Lower leg skin (tissue), 4 donors: ENCODE data around the gene CAMKK1. TPM values are rescaled to one million over a fixed set of nuclear protein-coding genes. Genes with fewer than 3 reads are reported as not detected.
"Not testable (repeated sequence)": the region's sequence is repeated elsewhere in the genome, so short reads cannot be mapped to it uniquely, and the experiment has no call there.

Experiments
- DNase-seq, 2 donors: peaks; one replicate each; pipeline ENCODE4 v3.0.0-alpha.2; 2019; ENCODE audit warnings: low spot score in 2 of 2
- H3K4me3 ChIP-seq: fragments of 200-600 bp; sonication (generic); 2 replicates; pipeline ENCODE4 v1.5.1; 2017; ENCODE audit warnings: mild to moderate bottlenecking, low read depth; ENCODE audit not compliant: poor library complexity, severe bottlenecking
- CTCF ChIP-seq, 3 donors: fragments of 450-650 bp; IDR thresholded peaks; one replicate each; pipeline ENCODE4 v1.5.1; 2016; ENCODE audit warnings: antibody characterized with exemption in 3 of 3, mild to moderate bottlenecking in 3 of 3, moderate library complexity in 2 of 3
- POLR2A ChIP-seq, 2 donors: fragments of 450-650 bp; IDR thresholded peaks; one replicate each; pipeline ENCODE4 v1.6.1; 2016 to 2017; ENCODE audit warnings: antibody characterized with exemption in 2 of 2, mild to moderate bottlenecking in 1 of 2, moderate library complexity in 1 of 2
- WGBS, 2 donors: methylation state at CpG; one replicate each; pipeline ENCODE4 v1.1.5; 2018; 5-methylcytosine and 5-hydroxymethylcytosine counted together
- intact Hi-C: fragments of 100-400 bp; cut with DNase I; formaldehyde crosslinking; loops from one replicate; pipeline ENCODE4 v1.15.0; 2023; ENCODE audit warnings: low total_unique reads
- total RNA-seq, 4 donors: library from RNA; depleted of rRNA; stranded (reverse); fragments of >200 nt; gene quantifications; one replicate each; pipeline ENCODE4 v1.1.0, GENCODE V29; 2016

CAMKK1 gene
- total RNA-seq, 4 donors from 2014 or later: 7.3 to 21.2 (median 14.6) TPM

DNA sequence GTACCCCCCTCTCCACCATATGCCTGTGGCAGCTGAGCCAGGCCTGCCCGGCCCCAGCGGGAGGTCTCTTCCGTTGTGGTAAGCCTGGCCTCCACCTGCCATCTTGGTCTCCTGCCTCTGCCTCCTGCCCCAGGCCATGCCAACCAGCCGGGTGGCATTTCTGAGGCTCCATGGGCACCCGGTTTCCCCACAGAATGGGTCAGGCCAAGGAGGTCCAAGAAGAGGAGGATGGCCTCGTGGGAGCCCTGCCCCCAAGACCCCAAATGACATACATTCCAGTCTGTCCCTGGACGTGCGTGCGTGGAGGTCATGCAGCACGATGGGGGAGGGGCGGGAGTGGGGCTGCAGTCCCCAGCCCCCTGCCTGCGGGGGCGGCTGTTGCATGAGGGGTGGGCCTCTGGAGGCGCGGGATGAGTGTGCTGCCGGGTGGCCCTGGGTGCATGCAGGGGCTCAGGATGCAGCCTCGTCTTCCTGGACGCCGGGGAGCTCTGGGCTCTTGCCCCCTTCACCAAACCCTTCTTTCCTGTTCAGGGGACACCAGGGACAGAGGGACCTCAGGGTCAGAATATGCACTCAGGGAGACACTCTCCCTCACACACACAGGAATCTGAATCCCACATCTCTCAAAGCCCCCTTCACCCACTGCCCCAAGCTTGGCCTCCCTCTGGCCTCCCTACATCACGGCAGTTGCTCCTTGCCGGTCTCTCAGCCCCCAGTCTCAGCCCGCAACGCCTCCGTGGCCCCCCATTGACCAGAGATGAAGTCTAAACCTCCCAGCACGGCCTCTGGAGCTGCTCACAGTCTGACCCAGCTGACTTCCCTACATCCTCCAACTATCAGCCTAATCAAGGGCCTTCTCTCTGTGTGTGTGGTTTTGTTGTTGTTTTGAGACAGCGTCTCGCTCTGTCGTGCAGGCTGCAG lies 30.8 kb downstream of the CAMKK1 start:
- no peak for DNase-seq

DNA sequence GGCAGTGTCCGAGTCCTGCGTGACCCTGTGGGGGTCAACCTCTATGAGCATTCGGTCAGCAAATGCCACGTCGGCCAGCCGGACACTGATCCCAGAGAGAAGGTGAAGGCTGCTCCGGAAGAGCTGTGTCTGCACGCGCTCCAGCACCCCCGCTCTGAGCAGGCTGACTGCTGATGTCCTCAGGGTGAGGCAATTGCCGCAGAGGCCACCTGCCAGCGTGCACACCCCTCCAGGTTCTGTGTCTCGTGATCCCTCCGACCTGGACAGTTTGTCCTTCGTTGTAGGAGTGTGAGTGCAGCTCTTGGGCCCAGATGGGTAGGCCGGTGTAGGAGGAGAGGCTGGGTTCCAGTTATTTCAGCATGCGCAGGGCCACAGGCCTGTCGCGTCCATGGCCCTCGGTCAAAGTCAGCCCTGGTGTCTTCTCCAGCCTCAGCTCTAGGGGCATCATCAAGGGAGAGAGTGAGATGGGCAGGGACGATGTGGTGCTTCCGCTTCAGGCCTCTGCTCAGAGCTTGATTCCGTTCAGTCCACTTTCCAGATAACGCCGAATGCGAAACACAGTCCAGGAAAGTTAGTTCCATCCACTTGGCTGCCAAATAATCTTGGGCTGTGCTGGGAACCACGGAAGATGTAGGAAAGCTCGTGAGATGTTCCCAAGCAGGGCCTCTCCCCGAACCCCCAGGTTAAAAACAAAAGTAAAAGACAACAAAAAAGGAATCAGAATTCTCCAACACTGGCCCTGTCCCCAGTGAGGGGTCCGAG lies 31.7 kb downstream of the CAMKK1 start:
- WGBS, 2 donors: 94% methylated on average over 25 to 30 of the region's 30 CpGs
- intact Hi-C loops: loop anchor here (5.0 kb wide), 2 partner anchors 46 to 141 kb away; no protein-coding TSS in a partner anchor
- DNase-seq: no peak
- no peak overlapping the region for H3K4me3 ChIP-seq
- TF ChIP-seq POLR2A (IDR thresholded peaks at IDR 0.05) (no peak), CTCF (IDR thresholded peaks at IDR 0.05) (no peak)

More for the DNA sequence above, 30.8 kb downstream of the CAMKK1 start:
- TF ChIP-seq POLR2A (IDR thresholded peaks at IDR 0.05): no peak
- no peak for TF ChIP-seq CTCF (IDR thresholded peaks at IDR 0.05)
- no peak overlapping the region for H3K4me3 ChIP-seq
- intact Hi-C loops: loop anchor here (5.0 kb wide), 2 partner anchors 45 to 140 kb away; no protein-coding TSS in a partner anchor
- WGBS, 2 donors: 89 to 90% methylated on average over 20 to 28 of the region's 28 CpGs

- H3K4me3 ChIP-seq: no peak overlapping the region
- DNase-seq: no peak
- WGBS, 2 donors: 82 to 88% methylated on average over 9 of the region's 9 CpGs
- no peak for TF ChIP-seq POLR2A (IDR thresholded peaks at IDR 0.05)
- TF ChIP-seq CTCF (IDR thresholded peaks at IDR 0.05): no peak
- intact Hi-C loops: loop anchor here (5.0 kb wide), 2 partner anchors 47 to 142 kb away; no protein-coding TSS in a partner anchor
Measured at GRCh38 chr17:3859940-3860339, 32.9 kb downstream of the CAMKK1 start.

DNA sequence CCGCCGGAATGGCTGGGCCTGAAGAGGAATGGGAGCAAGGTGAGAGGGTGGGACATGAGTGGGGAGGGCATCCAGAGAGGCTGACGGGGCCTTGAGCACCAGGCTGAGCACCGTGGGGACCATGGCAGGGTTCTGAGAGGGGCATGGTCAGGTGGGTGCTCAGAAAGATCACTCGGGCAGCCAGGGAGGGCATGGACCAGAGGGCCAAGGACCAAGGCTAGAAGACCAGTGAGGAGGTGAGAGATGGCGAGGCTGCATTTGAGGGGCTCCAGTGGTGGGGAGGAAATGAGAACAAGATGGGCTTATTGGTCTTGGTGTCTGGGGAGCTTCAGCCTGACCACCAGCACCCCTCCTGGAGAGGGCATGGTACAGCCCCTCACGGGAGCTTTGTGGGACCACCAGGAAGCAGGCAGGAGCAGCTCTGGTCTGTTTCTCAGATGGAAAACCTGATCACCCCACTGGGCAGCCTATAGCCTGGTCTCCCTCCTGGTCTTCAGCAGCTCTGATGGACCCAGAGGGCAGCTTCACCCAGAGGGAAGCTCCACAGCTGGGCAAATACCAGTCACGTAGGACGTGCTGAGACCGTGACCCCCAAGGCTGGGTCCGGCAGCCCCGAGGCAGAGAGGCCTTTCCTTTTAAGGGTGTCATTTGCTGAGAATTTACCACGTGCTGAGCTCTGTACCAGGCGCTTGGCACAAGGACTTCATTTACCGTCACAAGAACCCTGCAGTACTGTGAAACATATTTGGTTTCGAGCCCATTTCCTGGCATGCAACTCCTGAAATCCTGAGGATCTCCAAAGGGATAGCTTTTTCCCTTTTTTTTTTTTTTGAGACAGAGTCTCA lies 35.4 kb downstream of the CAMKK1 start:
- intact Hi-C loops: no loop called here
- DNase-seq: no peak
- 73 to 75% methylated on average over 16 of the region's 16 CpGs for WGBS, 2 donors
- no peak for TF ChIP-seq POLR2A (IDR thresholded peaks at IDR 0.05)
- no peak for TF ChIP-seq CTCF (IDR thresholded peaks at IDR 0.05)
- H3K4me3 ChIP-seq: no peak overlapping the region

DNA sequence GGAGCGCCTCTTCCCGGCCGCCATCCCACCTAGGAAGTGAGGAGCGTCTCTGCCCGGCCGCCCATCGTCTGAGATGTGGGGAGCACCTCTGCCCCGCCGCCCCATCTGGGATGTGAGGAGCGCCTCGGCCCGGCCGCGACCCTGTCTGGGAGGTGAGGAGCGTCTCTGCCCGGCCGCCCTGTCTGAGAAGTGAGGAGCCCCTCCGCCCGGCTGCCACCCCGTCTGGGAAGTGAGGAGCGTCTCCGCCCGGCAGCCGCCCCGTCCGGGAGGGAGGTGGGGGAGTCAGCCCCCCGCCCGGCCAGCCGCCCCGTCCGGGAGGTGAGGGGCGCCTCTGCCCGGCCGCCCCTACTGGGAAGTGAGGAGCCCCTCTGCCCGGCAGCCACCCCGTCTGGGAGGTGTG lies 38.6 kb downstream of the CAMKK1 start:
- H3K4me3 ChIP-seq, DNase-seq, intact Hi-C loops: not testable (repeated sequence)
- WGBS, 2 donors: 93% methylated on average over 8 of the region's 36 CpGs; no CpG with 5 or more reads in 1 of the 2 donors
